ENCODE data around the gene IL17RE. TPM values are rescaled to one million over a fixed set of nuclear protein-coding genes. Genes with fewer than 3 reads are reported as not detected.

Gene IL17RE
- total and polyA plus RNA-seq, 7 donors: 0.07 to 1.1 (median 0.75) TPM

GRCh38 chr3:9881441-9881840 is 21.2 kb upstream of the IL17RE start:
- no peak overlapping the region for H3K27ac ChIP-seq
- H3K36me3 ChIP-seq (ENCODE audit: insufficient read depth in 1 of 2, low read depth in 1 of 2): no peaks in the 10 kb centered on the region
- ATAC-seq: no peak
- no peak for TF ChIP-seq CTCF (IDR thresholded peaks at IDR 0.05)
- H3K4me3 ChIP-seq: no peak overlapping the region
- 73 to 90% (median 80%) methylated on average over 1 of the region's 1 CpG for WGBS, 3 donors
- intact Hi-C loops (cut with DNase I): no loop called here
- no peaks in the 10 kb centered on the region for H3K9me3 ChIP-seq
- H3K27me3 ChIP-seq (ENCODE audit: insufficient read depth in 3 of 3, low read length in 2 of 3): no peaks in the 10 kb centered on the region
- H3K4me1 ChIP-seq: no peaks in the 10 kb centered on the region
- no peak for DNase-seq

- H3K27ac ChIP-seq: no peak overlapping the region
- DNase-seq: no peak
Observed at GRCh38 chr3:9883706-9884554, 18.7 kb upstream of the IL17RE start.

GRCh38 chr3:9884555-9885165 is 18.0 kb upstream of the IL17RE start:
- intact Hi-C loops (cut with DNase I): no loop called here
- no peak for TF ChIP-seq CTCF (IDR thresholded peaks at IDR 0.05)

More at GRCh38 chr3:9883706-9884554, 18.7 kb upstream of the IL17RE start:
- Histone ChIP-seq H3K9me3 (no peaks in the 10 kb centered on the region), H3K4me1 (no peaks in the 10 kb centered on the region), H3K4me3 (no peak overlapping the region), H3K27me3 (ENCODE audit: insufficient read depth in 3 of 3, low read length in 2 of 3) (no peaks in the 10 kb centered on the region), H3K36me3 (ENCODE audit: insufficient read depth in 1 of 2, low read depth in 1 of 2) (no peaks in the 10 kb centered on the region)
- intact Hi-C loops (cut with DNase I): no loop called here
- TF ChIP-seq CTCF (IDR thresholded peaks at IDR 0.05): no peak
- no peak for ATAC-seq
- WGBS, 3 donors: 69 to 75% (median 75%) methylated on average over 7 of the region's 7 CpGs

GRCh38 chr3:9886328-9886727 is 16.3 kb upstream of the IL17RE start:
- no peak for TF ChIP-seq CTCF (IDR thresholded peaks at IDR 0.05)
- intact Hi-C loops (cut with DNase I): no loop called here

More at GRCh38 chr3:9884555-9885165, 18.0 kb upstream of the IL17RE start:
- no peaks in the 10 kb centered on the region for H3K36me3 ChIP-seq (ENCODE audit: insufficient read depth in 1 of 2, low read depth in 1 of 2)
- WGBS, 3 donors: 58 to 69% (median 62%) methylated on average over 11 of the region's 11 CpGs
- DNase-seq (no peak), ATAC-seq (peak in 3 of 4 donors; percentile 74 to 83 (median 77))
- H3K4me3 ChIP-seq: no peak overlapping the region
- no peaks in the 10 kb centered on the region for H3K27me3 ChIP-seq (ENCODE audit: insufficient read depth in 3 of 3, low read length in 2 of 3)
- H3K4me1 ChIP-seq: no peaks in the 10 kb centered on the region
- H3K27ac ChIP-seq: no peak overlapping the region
- H3K9me3 ChIP-seq: no peaks in the 10 kb centered on the region

More at GRCh38 chr3:9886328-9886727, 16.3 kb upstream of the IL17RE start:
- Histone ChIP-seq H3K27me3 (ENCODE audit: insufficient read depth in 3 of 3, low read length in 2 of 3) (no peaks in the 10 kb centered on the region), H3K27ac (no peak overlapping the region), H3K4me3 (no peak overlapping the region), H3K36me3 (ENCODE audit: insufficient read depth in 1 of 2, low read depth in 1 of 2) (no peaks in the 10 kb centered on the region), H3K4me1 (peaks cover under 1% of the 10 kb centered on the region), H3K9me3 (no peaks in the 10 kb centered on the region)
- ATAC-seq (no peak), DNase-seq (no peak)

Data from psoas muscle (tissue), 8 donors.